NCI-H187 treated with DMSO at 0.1 percent for 48 hours (cell line): ENCODE data around the gene S100A16.
"Not testable (repeated sequence)": the region's sequence is repeated elsewhere in the genome, so short reads cannot be mapped to it uniquely, and the experiment has no call there.

Experiments used
- DNase-seq: peaks from one replicate; lab custom pipeline; 2025; lab: John Stamatoyannopoulos, UW

The S100A16 gene

GRCh38 chr1:153615406-153615805 is 2.5 kb upstream of the S100A16 start:
- no peak for DNase-seq

- no peak for DNase-seq
Observed at GRCh38 chr1:153614906-153615305, 2.0 kb upstream of the S100A16 start.

GRCh38 chr1:153614189-153614900 is 1.4 kb upstream of the S100A16 start:
- no peak for DNase-seq

GRCh38 chr1:153613406-153613805 is 469 bp upstream of the S100A16 start:
- DNase-seq = no peak

- DNase-seq = no peak
Observed at GRCh38 chr1:153612111-153612754, 704 bp downstream of the S100A16 start.

GRCh38 chr1:153611356-153611755 is 1.6 kb downstream of the S100A16 start:
- DNase-seq = no peak

GRCh38 chr1:153610811-153611301 is 2.1 kb downstream of the S100A16 start:
- no peak for DNase-seq

- no peak for DNase-seq
Observed at GRCh38 chr1:153610334-153610733, 2.6 kb downstream of the S100A16 start.

- DNase-seq = no peak
Observed at GRCh38 chr1:153609585-153609907, 3.4 kb downstream of the S100A16 start.

GRCh38 chr1:153608742-153609584 is 4.0 kb downstream of the S100A16 start:
- DNase-seq = no peak

- DNase-seq = no peak
Observed at GRCh38 chr1:153608089-153608682, 4.8 kb downstream of the S100A16 start.

- no peak for DNase-seq
Observed at GRCh38 chr1:153607381-153607780, 5.6 kb downstream of the S100A16 start.

- DNase-seq = no peak
Observed at GRCh38 chr1:153606194-153606593, 6.7 kb downstream of the S100A16 start.

GRCh38 chr1:153602749-153603148 is 10.2 kb downstream of the S100A16 start:
- DNase-seq = no peak

- DNase-seq = no peak
Observed at GRCh38 chr1:153599847-153600246, 13.1 kb downstream of the S100A16 start.

- no peak for DNase-seq
Observed at GRCh38 chr1:153598309-153599172, 14.4 kb downstream of the S100A16 start.

- DNase-seq = no peak
Observed at GRCh38 chr1:153597206-153597605, 15.7 kb downstream of the S100A16 start.

- no peak for DNase-seq
Observed at GRCh38 chr1:153592748-153593147, 20.2 kb downstream of the S100A16 start.

- no peak for DNase-seq
Observed at GRCh38 chr1:153588482-153588881, 24.5 kb downstream of the S100A16 start.

- not testable (repeated sequence) for DNase-seq
Observed at GRCh38 chr1:153588033-153588432, 24.9 kb downstream of the S100A16 start.

GRCh38 chr1:153587314-153587713 is 25.6 kb downstream of the S100A16 start:
- DNase-seq = no peak
